Peyer's patch (tissue), 4 donors: ENCODE data around the gene LCTL.

Experiments used
- POLR2A ChIP-seq, 2 donors: fragments of 450-650 bp; IDR thresholded peaks; one replicate each; pipeline ENCODE4 v1.5.1; 2017; ENCODE audit warnings: antibody characterized with exemption in 2 of 2, mild to moderate bottlenecking in 2 of 2, moderate library complexity in 2 of 2
- TF ChIP-seq, protein P1 (sequence below), 6 experiments: fragments of 450-650 bp in 4 of 6; fragments of 200-600 bp in 2 of 6; sonication (generic) in 1 of 6; IDR thresholded peaks; one replicate each; pipeline ENCODE4 v1.5.1; 2017 to 2019; ENCODE audit warnings: antibody characterized with exemption in 6 of 6, mild to moderate bottlenecking in 3 of 6, moderate library complexity in 1 of 6

DNA sequence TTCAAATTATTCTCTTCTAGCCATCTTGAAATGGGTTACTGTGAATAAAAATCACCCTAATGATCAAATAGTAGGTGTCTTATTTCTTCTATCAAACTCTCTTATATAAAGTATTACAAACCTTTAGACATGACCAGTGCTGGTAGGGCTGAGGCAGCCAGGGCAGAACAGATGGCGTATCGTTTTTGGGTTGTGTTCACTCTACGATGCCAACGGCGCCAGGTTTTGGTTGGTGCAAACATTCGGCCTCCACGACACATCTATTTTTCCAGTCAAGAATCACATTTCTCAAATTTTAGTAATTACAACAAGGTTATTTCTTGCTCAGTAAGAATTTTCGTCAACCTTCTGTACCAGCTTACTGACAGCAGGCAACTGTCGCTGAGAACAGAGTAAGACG lies 63.3 kb downstream of the LCTL start:
- TF ChIP-seq, protein P1, sequence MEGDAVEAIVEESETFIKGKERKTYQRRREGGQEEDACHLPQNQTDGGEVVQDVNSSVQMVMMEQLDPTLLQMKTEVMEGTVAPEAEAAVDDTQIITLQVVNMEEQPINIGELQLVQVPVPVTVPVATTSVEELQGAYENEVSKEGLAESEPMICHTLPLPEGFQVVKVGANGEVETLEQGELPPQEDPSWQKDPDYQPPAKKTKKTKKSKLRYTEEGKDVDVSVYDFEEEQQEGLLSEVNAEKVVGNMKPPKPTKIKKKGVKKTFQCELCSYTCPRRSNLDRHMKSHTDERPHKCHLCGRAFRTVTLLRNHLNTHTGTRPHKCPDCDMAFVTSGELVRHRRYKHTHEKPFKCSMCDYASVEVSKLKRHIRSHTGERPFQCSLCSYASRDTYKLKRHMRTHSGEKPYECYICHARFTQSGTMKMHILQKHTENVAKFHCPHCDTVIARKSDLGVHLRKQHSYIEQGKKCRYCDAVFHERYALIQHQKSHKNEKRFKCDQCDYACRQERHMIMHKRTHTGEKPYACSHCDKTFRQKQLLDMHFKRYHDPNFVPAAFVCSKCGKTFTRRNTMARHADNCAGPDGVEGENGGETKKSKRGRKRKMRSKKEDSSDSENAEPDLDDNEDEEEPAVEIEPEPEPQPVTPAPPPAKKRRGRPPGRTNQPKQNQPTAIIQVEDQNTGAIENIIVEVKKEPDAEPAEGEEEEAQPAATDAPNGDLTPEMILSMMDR (IDR thresholded peaks at IDR 0.05), result no peak
- TF ChIP-seq POLR2A (IDR thresholded peaks at IDR 0.05), result no peak
